Measurements from ENCODE around the gene RAB30. TPM values are rescaled to one million over a fixed set of nuclear protein-coding genes. Genes with fewer than 3 reads are reported as not detected.
"Not testable (repeated sequence)": the region's sequence is repeated elsewhere in the genome, so short reads cannot be mapped to it uniquely, and the experiment has no call there.

RAB30 gene
- total RNA-seq, 4 donors from 2014 or later, result 12.4 to 113 (median 48.4) TPM

- no peaks in the 10 kb centered on the region for H3K36me3 ChIP-seq
- no peak overlapping the region for H3K4me3 ChIP-seq
- H3K27ac ChIP-seq, result no peak overlapping the region
- H3K27me3 ChIP-seq, result no peaks in the 10 kb centered on the region
- DNase-seq, result no peak
- no peak for TF ChIP-seq CTCF (IDR thresholded peaks at IDR 0.05)
- no peak for TF ChIP-seq POLR2A (IDR thresholded peaks at IDR 0.05)
- intact Hi-C loops (cut with DNase I; ENCODE audit: low total_unique reads), result no loop called here
- no peaks in the 10 kb centered on the region for H3K9me3 ChIP-seq
- H3K4me1 ChIP-seq, result no peaks in the 10 kb centered on the region
Measured at GRCh38 chr11:82949352-82949751, 122.3 kb downstream of the RAB30 start.

GRCh38 chr11:82945682-82946081 is 126.0 kb downstream of the RAB30 start:
- Histone ChIP-seq H3K27ac (no peak overlapping the region), H3K4me1 (no peaks in the 10 kb centered on the region), H3K9me3 (no peaks in the 10 kb centered on the region), H3K36me3 (no peaks in the 10 kb centered on the region), H3K27me3 (no peaks in the 10 kb centered on the region), H3K4me3 (no peak overlapping the region)
- TF ChIP-seq POLR2A (IDR thresholded peaks at IDR 0.05) (no peak), CTCF (IDR thresholded peaks at IDR 0.05) (no peak)
- DNase-seq, result no peak
- intact Hi-C loops (cut with DNase I; ENCODE audit: low total_unique reads), result no loop called here

GRCh38 chr11:82945041-82945440 is 126.7 kb downstream of the RAB30 start:
- H3K27me3 ChIP-seq; intact Hi-C loops (cut with DNase I; ENCODE audit: low total_unique reads); H3K9me3 ChIP-seq; H3K4me3 ChIP-seq; H3K4me1 ChIP-seq; H3K36me3 ChIP-seq; H3K27ac ChIP-seq; DNase-seq: not testable (repeated sequence)

GRCh38 chr11:82944198-82944597 is 127.5 kb downstream of the RAB30 start:
- no peaks in the 10 kb centered on the region for H3K27me3 ChIP-seq
- DNase-seq, result no peak
- H3K4me3 ChIP-seq, result no peak overlapping the region
- intact Hi-C loops (cut with DNase I; ENCODE audit: low total_unique reads), result no loop called here
- TF ChIP-seq CTCF (IDR thresholded peaks at IDR 0.05) (no peak), POLR2A (IDR thresholded peaks at IDR 0.05) (no peak)
- H3K36me3 ChIP-seq, result no peaks in the 10 kb centered on the region
- H3K4me1 ChIP-seq, result no peaks in the 10 kb centered on the region
- no peak overlapping the region for H3K27ac ChIP-seq
- no peaks in the 10 kb centered on the region for H3K9me3 ChIP-seq

GRCh38 chr11:82943430-82943829 is 128.3 kb downstream of the RAB30 start:
- H3K36me3 ChIP-seq; H3K9me3 ChIP-seq; intact Hi-C loops (cut with DNase I; ENCODE audit: low total_unique reads); H3K27me3 ChIP-seq; H3K4me3 ChIP-seq; DNase-seq; H3K4me1 ChIP-seq; H3K27ac ChIP-seq: not testable (repeated sequence)

GRCh38 chr11:82942376-82942775 is 129.3 kb downstream of the RAB30 start:
- Histone ChIP-seq H3K9me3 (no peaks in the 10 kb centered on the region), H3K4me3 (no peak overlapping the region), H3K36me3 (no peaks in the 10 kb centered on the region), H3K4me1 (no peaks in the 10 kb centered on the region), H3K27me3 (no peaks in the 10 kb centered on the region), H3K27ac (no peak overlapping the region)
- no peak for DNase-seq
- intact Hi-C loops (cut with DNase I; ENCODE audit: low total_unique reads), result no loop called here
- TF ChIP-seq POLR2A (IDR thresholded peaks at IDR 0.05) (no peak), CTCF (IDR thresholded peaks at IDR 0.05) (no peak)
